HCT116 (cell line): ENCODE measurements around the gene KLHL3.

Experiments used
- ELF1 ChIP-seq: IDR thresholded peaks from 2 replicates; pipeline ENCODE4 v1.6.1; 2012; ENCODE audit warnings: low read depth, borderline replicate concordance
- TCF7L2 ChIP-seq: IDR thresholded peaks from 2 replicates; pipeline ENCODE4 v1.7.0; 2011; ENCODE audit warnings: borderline replicate concordance, inconsistent platforms; ENCODE audit not compliant: insufficient read depth, insufficient read length; ENCODE audit errors: extremely low read depth
- TF ChIP-seq, protein P1 (sequence below): IDR thresholded peaks from 2 replicates; pipeline ENCODE4 v1.6.1; 2012; ENCODE audit warnings: low read depth

- TF ChIP-seq TCF7L2: no peak
- no peak for TF ChIP-seq ELF1
- TF ChIP-seq, protein P1, sequence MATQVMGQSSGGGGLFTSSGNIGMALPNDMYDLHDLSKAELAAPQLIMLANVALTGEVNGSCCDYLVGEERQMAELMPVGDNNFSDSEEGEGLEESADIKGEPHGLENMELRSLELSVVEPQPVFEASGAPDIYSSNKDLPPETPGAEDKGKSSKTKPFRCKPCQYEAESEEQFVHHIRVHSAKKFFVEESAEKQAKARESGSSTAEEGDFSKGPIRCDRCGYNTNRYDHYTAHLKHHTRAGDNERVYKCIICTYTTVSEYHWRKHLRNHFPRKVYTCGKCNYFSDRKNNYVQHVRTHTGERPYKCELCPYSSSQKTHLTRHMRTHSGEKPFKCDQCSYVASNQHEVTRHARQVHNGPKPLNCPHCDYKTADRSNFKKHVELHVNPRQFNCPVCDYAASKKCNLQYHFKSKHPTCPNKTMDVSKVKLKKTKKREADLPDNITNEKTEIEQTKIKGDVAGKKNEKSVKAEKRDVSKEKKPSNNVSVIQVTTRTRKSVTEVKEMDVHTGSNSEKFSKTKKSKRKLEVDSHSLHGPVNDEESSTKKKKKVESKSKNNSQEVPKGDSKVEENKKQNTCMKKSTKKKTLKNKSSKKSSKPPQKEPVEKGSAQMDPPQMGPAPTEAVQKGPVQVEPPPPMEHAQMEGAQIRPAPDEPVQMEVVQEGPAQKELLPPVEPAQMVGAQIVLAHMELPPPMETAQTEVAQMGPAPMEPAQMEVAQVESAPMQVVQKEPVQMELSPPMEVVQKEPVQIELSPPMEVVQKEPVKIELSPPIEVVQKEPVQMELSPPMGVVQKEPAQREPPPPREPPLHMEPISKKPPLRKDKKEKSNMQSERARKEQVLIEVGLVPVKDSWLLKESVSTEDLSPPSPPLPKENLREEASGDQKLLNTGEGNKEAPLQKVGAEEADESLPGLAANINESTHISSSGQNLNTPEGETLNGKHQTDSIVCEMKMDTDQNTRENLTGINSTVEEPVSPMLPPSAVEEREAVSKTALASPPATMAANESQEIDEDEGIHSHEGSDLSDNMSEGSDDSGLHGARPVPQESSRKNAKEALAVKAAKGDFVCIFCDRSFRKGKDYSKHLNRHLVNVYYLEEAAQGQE: no peak
Observed at GRCh38 chr5:137758715-137759306, 22.9 kb upstream of the KLHL3 start.
